ENCODE measurements around the gene PCDHA5.
A peak's percentile ranks its signal among the peaks of the same experiment; 100 is the strongest.
"Not testable (repeated sequence)": the region's sequence is repeated elsewhere in the genome, so short reads cannot be mapped to it uniquely, and the experiment has no call there.

The PCDHA5 gene

DNA sequence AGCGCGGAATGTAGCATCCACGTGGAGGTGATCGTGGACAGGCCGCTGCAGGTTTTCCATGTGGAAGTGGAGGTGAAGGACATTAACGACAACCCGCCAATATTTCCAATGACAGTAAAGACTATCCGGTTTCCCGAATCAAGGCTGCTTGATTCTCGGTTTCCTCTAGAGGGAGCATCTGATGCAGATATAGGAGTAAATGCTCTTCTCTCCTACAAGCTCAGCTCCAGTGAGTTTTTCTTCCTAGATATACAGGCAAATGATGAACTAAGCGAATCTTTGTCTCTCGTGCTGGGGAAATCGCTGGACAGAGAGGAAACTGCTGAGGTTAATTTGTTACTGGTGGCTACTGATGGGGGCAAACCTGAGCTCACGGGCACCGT, 26.2 kb upstream of the PCDHA5 start:
- TF ChIP-seq, protein P1, sequence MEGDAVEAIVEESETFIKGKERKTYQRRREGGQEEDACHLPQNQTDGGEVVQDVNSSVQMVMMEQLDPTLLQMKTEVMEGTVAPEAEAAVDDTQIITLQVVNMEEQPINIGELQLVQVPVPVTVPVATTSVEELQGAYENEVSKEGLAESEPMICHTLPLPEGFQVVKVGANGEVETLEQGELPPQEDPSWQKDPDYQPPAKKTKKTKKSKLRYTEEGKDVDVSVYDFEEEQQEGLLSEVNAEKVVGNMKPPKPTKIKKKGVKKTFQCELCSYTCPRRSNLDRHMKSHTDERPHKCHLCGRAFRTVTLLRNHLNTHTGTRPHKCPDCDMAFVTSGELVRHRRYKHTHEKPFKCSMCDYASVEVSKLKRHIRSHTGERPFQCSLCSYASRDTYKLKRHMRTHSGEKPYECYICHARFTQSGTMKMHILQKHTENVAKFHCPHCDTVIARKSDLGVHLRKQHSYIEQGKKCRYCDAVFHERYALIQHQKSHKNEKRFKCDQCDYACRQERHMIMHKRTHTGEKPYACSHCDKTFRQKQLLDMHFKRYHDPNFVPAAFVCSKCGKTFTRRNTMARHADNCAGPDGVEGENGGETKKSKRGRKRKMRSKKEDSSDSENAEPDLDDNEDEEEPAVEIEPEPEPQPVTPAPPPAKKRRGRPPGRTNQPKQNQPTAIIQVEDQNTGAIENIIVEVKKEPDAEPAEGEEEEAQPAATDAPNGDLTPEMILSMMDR (IDR thresholded peaks at IDR 0.05; ENCODE audit: low read depth, low read length) = no peak
- H3K4me3 ChIP-seq (ENCODE audit: low read depth, low read length) = peak overlapping the region; percentile 32

DNA sequence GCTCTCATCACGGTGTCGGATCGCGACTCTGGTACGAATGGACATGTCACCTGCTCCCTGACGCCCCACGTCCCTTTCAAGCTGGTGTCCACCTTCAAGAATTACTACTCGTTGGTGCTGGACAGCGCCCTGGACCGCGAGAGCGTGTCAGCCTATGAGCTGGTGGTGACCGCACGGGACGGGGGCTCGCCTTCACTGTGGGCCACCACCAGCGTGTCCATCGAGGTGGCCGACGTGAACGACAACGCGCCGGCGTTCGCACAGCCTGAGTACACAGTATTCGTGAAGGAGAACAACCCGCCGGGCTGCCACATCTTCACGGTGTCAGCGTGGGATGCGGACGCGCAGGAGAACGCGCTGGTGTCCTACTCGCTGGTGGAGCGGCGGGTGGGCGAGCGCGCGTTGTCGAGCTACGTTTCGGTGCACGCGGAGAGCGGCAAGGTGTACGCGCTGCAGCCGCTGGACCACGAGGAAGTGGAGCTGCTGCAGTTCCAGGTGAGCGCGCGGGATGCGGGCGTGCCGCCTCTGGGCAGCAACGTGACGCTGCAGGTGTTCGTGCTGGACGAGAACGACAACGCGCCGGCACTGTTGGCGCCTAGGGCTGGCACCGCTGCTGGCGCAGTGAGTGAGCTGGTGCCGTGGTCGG, 25.2 kb upstream of the PCDHA5 start:
- H3K4me3 ChIP-seq (ENCODE audit: low read depth, low read length) = not testable (repeated sequence)

DNA sequence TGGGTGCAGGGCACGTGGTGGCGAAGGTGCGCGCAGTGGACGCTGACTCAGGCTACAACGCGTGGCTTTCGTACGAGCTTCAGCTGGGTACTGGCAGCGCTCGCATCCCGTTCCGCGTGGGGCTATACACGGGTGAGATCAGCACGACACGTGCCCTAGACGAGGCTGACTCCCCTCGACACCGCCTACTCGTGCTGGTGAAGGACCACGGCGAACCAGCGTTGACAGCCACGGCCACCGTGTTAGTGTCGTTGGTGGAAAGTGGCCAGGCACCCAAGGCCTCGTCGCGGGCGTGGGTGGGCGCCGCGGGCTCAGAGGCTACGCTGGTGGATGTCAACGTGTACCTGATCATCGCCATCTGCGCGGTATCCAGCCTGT, 24.7 kb upstream of the PCDHA5 start:
- TF ChIP-seq, protein P1 (IDR thresholded peaks at IDR 0.05; ENCODE audit: low read depth, low read length) = no peak
- no peak overlapping the region for H3K4me3 ChIP-seq (ENCODE audit: low read depth, low read length)

DNA sequence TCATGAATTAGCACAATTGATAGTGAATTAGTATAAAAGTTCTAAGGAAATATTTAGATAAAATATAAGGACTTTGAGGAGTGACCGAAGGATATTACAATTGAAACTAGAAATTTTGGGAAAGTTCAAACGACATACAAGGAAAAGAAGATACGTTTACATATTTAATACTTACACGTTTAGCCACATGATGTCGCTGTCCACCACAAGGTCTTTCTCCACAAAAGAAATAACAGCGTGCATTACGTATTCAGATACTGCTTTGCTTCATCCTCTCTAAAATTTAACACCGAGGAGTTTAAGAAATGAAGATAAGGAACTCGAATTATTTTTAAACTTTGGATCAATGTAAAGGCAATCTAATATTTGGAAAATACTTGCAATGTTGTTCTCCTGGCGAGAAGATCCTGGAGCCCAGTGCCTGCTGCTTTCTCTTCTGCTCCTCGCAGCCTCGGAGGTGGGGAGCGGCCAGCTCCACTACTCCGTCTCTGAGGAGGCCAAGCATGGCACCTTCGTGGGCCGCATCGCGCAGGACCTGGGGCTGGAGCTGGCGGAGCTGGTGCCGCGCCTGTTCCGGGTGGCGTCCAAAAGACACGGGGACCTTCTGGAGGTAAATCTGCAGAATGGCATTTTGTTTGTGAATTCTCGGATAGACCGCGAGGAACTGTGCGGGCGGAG, 20.5 kb upstream of the PCDHA5 start, which contains the start of gene PCDHA3:
PCDHA3 (plus strand) TSS at position 242 of the 678 bp plus-strand sequence.
- TF ChIP-seq, protein P1 (IDR thresholded peaks at IDR 0.05; ENCODE audit: low read depth, low read length) = no peak
- no peak within 1 kb of the TSS for H3K4me3 ChIP-seq (ENCODE audit: low read depth, low read length)

DNA sequence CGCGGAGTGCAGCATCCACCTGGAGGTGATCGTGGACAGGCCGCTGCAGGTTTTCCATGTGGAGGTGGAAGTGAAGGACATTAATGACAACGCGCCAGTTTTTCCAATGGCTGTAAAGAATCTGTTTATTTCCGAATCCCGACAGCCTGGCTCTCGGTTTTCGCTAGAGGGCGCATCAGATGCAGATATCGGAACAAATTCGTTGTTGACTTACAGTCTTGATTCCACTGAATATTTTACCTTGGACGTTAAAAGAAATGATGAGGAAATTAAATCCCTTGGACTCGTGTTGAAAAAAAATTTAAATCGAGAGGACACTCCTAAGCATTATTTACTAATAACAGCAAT, 19.9 kb upstream of the PCDHA5 start:
- TF ChIP-seq, protein P1 (IDR thresholded peaks at IDR 0.05; ENCODE audit: low read depth, low read length) = no peak
- no peak overlapping the region for H3K4me3 ChIP-seq (ENCODE audit: low read depth, low read length)

DNA sequence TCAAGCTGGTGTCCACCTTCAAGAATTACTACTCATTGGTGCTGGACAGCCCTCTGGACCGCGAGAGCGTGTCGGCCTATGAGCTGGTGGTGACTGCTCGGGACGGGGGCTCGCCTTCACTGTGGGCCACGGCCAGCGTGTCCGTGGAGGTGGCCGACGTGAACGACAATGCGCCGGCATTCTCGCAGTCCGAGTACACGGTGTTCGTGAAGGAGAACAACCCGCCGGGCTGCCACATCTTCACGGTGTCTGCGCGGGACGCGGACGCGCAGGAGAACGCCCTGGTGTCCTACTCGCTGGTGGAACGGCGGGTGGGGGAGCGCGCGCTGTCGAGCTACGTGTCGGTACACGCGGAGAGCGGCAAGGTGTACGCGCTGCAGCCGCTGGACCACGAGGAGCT, 19.0 kb upstream of the PCDHA5 start:
- H3K4me3 ChIP-seq (ENCODE audit: low read depth, low read length) = not testable (repeated sequence)

DNA sequence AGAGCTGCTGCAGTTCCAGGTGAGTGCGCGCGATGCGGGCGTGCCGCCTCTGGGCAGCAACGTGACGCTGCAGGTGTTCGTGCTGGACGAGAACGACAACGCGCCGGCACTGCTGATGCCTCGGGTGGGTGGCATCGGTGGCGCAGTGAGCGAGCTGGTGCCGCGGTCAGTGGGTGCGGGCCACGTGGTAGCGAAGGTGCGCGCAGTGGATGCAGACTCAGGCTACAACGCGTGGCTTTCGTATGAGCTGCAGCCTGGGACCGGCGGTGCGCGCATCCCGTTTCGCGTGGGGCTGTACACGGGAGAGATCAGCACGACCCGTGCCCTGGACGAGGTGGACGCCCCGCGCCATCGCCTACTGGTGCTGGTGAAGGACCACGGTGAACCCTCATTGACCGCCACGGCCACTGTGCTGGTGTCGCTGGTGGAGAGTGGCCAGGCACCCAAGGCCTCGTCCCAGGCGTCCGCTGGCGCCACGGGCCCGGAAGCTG, 18.6 kb upstream of the PCDHA5 start:
- H3K4me3 ChIP-seq (ENCODE audit: low read depth, low read length) = no peak overlapping the region
- TF ChIP-seq, protein P1 (IDR thresholded peaks at IDR 0.05; ENCODE audit: low read depth, low read length) = no peak

DNA sequence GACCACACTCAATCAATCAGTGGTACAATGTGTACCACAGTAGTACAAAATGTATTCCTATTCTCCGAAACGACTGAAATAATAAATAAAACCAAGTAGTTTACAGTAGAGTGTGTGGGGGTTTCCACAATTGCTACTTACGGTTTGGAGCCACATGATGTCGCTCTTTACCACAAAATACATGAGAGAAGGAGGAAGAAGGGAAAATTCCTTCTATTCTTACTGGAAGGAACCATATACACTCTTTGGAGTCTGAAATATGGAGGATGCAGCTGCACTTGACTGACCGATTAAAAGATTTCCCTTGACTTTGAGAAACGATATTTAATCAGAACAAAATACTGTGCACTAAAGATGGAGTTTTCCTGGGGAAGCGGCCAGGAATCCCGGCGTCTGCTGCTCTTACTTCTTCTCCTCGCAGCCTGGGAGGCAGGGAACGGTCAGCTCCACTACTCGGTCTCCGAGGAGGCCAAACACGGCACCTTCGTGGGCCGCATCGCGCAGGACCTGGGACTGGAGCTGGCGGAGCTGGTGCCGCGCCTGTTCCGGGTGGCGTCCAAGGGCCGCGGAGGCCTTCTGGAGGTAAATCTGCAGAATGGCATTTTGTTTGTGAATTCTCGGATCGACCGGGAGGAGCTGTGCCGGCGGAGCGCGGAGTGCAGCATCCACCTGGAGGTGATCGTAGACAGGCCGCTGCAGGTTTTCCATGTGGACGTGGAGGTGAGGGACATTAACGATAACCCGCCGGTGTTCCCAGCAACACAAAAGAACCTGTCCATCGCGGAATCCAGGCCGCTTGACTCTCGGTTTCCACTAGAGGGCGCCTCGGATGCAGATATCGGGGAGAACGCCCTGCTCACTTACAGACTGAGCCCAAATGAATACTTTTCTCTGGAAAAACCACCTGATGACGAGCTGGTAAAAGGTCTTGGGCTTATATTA, 14.3 kb upstream of the PCDHA5 start, which contains the start of gene PCDHA4:
PCDHA4 (plus strand) TSS at position 235 of the 942 bp plus-strand sequence.
- no peak within 1 kb of the TSS for H3K4me3 ChIP-seq (ENCODE audit: low read depth, low read length)
- TF ChIP-seq, protein P1 (IDR thresholded peaks at IDR 0.05; ENCODE audit: low read depth, low read length) = peak; percentile 25; the same call in 1 of the 2 replicates

DNA sequence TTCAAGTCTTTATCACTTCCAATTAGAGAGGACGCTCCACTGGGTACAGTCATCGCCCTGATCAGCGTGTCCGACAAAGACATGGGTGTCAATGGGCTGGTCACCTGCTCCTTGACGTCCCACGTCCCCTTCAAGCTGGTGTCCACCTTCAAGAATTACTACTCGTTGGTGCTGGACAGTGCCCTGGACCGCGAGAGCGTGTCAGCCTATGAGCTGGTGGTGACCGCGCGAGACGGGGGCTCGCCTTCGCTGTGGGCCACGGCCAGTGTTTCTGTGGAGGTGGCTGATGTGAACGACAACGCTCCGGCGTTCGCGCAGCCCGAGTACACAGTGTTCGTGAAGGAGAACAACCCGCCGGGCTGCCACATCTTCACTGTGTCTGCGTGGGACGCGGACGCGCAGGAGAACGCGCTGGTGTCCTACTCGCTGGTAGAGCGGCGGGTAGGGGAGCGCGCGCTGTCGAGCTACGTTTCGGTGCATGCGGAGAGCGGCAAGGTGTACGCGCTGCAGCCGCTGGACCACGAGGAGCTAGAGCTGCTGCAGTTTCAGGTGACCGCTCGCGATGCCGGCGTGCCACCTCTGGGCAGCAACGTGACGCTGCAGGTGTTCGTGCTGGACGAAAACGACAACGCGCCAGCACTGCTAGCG, 13.0 kb upstream of the PCDHA5 start:
- not testable (repeated sequence) for H3K4me3 ChIP-seq (ENCODE audit: low read depth, low read length)

Measured in WI38 (cell line).